ENCODE measurements around the gene SLC6A4.
"Not testable (repeated sequence)": the region's sequence is repeated elsewhere in the genome, so short reads cannot be mapped to it uniquely, and the experiment has no call there.

SLC6A4 gene

GRCh38 chr17:30207655-30208054 is 27.8 kb downstream of the SLC6A4 start:
- Mint-ChIP-seq H3K36me3 (ENCODE audit: insufficient read depth) (peaks cover 3% of the 10 kb centered on the region), H3K4me3 (no peak overlapping the region), H3K9me3 (no peaks in the 10 kb centered on the region), H3K27me3 (peaks cover 20 to 60% of the 10 kb centered on the region in 2 donors), H3K4me1 (ENCODE audit: low read depth in 2 of 2) (peaks cover 6 to 7% of the 10 kb centered on the region in 2 donors), H3K27ac (peak overlapping the region in 1 of 2 donors; percentile 45)
- DNase-seq (no peak), ATAC-seq (replicated peaks) (no peak)

- Mint-ChIP-seq H3K4me3 (no peak overlapping the region), H3K9me3 (no peaks in the 10 kb centered on the region), H3K36me3 (ENCODE audit: insufficient read depth) (peaks cover 3% of the 10 kb centered on the region), H3K27me3 (peaks cover 26 to 76% of the 10 kb centered on the region in 2 donors), H3K4me1 (ENCODE audit: low read depth in 2 of 2) (no peaks in the 10 kb centered on the region), H3K27ac (no peak overlapping the region)
- no peak for ATAC-seq (replicated peaks)
- no peak for DNase-seq
Measured at GRCh38 chr17:30203471-30203981, 32.0 kb downstream of the SLC6A4 start.

DNA sequence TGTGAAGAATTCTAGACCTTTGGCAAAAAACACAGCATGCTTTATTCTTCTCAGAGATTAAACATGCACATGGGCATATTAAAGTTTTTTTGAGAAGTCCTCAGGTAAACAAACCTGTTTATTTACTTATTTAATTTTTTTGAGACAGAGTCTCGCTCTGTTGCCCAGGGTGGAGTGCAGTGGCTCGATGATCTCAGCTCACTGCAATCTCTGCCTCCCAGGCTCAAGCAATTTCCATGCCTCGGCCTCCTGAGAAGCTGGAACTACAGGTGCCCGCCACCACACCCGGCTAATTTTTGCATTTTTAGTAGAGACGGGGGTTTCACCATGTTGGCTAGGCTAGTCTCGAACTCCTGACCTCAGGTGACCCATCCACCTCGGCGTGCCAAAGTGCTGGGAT is 34.8 kb downstream of the SLC6A4 start:
- not testable (repeated sequence) for DNase-seq; H3K36me3 Mint-ChIP-seq (ENCODE audit: insufficient read depth); H3K4me1 Mint-ChIP-seq (ENCODE audit: low read depth in 2 of 2); H3K27ac Mint-ChIP-seq; ATAC-seq (replicated peaks); H3K4me3 Mint-ChIP-seq; H3K9me3 Mint-ChIP-seq
- peaks cover 23 to 55% of the 10 kb centered on the region in 2 donors for H3K27me3 Mint-ChIP-seq

DNA sequence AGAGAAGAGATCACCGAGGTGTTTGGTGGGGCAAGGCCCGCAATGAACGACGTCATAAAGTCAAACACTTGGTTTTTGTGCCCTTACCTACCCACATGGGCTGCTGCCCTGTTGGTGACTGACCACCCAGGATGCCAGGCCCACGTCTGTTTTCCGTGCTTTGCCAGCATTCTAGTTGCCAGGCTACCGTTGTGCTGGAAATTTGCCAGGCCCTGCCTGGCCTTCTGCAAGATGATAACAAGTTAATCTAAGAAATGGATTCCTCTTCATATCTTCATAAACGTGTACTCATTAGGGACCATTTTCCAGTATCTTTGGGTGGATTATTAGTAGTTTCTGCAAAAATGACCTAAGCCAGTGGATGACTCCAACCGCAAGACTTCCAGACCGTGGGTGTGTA is 35.4 kb downstream of the SLC6A4 start:
- ATAC-seq (replicated peaks): no peak
- DNase-seq: no peak
- no peak overlapping the region for H3K27ac Mint-ChIP-seq
- H3K4me3 Mint-ChIP-seq: no peak overlapping the region
- no peaks in the 10 kb centered on the region for H3K9me3 Mint-ChIP-seq
- H3K4me1 Mint-ChIP-seq (ENCODE audit: low read depth in 2 of 2): no peaks in the 10 kb centered on the region
- H3K27me3 Mint-ChIP-seq: peaks cover 23 to 49% of the 10 kb centered on the region in 2 donors
- H3K36me3 Mint-ChIP-seq (ENCODE audit: insufficient read depth): peaks cover 3% of the 10 kb centered on the region

DNA sequence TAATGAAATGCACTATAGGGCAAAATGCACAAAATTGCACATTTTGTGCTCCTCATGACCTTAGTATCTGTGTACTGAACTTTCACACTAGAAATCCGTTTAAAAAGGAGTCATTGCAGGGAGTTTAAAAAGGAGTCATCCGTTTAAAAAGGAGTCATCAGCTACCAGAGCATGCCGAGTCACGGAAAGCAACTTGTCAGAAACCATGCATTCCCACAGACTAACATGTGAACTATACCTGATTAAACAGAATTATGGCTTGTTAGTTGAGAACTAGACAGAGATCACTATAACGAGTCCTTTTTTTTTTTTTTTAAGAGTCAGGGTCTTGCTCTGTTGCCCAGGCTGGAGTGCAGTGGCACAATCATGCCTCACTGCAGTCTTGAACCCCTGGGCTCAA is 35.9 kb downstream of the SLC6A4 start:
- ATAC-seq (replicated peaks): no peak
- no peak overlapping the region for H3K4me3 Mint-ChIP-seq
- H3K27me3 Mint-ChIP-seq: peaks cover 23 to 44% of the 10 kb centered on the region in 2 donors
- no peaks in the 10 kb centered on the region for H3K9me3 Mint-ChIP-seq
- no peak for DNase-seq
- H3K27ac Mint-ChIP-seq: no peak overlapping the region
- H3K36me3 Mint-ChIP-seq (ENCODE audit: insufficient read depth): peaks cover 3% of the 10 kb centered on the region
- no peaks in the 10 kb centered on the region for H3K4me1 Mint-ChIP-seq (ENCODE audit: low read depth in 2 of 2)

DNA sequence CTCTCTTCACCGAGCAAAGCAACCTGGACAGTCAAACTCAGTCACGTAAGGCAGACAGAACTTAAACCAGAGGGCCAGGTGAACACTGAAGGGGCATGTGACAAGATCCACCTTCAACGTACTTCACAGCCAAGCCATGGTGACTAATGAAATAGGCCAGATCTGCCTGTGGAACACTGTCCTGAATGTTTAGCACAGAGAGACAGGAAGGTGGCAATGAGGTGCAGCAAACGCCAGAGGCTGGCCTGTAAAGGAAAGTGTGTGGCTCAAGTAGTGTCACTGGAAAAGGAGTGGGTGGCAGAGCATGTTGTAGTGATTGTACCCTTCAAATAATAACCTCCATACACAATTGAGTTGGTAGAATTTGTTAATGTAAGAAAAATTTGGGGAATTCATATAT is 38.1 kb downstream of the SLC6A4 start:
- ATAC-seq (replicated peaks) (no peak), DNase-seq (no peak)
- Mint-ChIP-seq H3K9me3 (no peaks in the 10 kb centered on the region), H3K27me3 (peaks cover 11 to 22% of the 10 kb centered on the region in 2 donors), H3K4me1 (ENCODE audit: low read depth in 2 of 2) (peaks cover 0 to 3% of the 10 kb centered on the region in 2 donors), H3K4me3 (no peak overlapping the region), H3K27ac (no peak overlapping the region), H3K36me3 (ENCODE audit: insufficient read depth) (no peaks in the 10 kb centered on the region)

GRCh38 chr17:30196504-30196903 is 39.0 kb downstream of the SLC6A4 start:
- peaks cover 0 to 3% of the 10 kb centered on the region in 2 donors for H3K4me1 Mint-ChIP-seq (ENCODE audit: low read depth in 2 of 2)
- H3K36me3 Mint-ChIP-seq (ENCODE audit: insufficient read depth): no peaks in the 10 kb centered on the region
- H3K27me3 Mint-ChIP-seq: peaks cover 11 to 13% of the 10 kb centered on the region in 2 donors
- H3K9me3 Mint-ChIP-seq: no peaks in the 10 kb centered on the region
- no peak overlapping the region for H3K4me3 Mint-ChIP-seq
- ATAC-seq (replicated peaks) (no peak), DNase-seq (no peak)
- H3K27ac Mint-ChIP-seq: no peak overlapping the region

DNA sequence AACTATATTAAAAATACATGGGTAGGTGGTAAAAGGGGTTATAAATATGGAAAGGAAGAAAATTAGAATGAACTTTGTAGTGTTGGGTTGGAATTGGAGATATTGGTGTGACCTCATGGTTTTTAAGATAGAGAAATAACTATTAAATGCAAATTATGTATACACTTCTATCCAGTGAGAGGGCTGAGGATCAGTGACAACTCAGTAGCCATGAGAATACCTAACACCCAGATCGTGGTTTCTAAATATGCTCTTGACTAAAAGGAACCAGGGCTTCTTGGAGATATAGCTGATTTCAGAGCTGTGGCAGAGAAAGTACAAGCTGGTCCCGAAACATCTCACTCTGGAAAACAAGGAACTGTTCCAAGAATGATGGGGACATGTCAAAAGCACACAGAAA is 44.4 kb downstream of the SLC6A4 start:
- Mint-ChIP-seq H3K27me3 (no peaks in the 10 kb centered on the region), H3K4me1 (ENCODE audit: low read depth in 2 of 2) (peaks cover 0 to 3% of the 10 kb centered on the region in 2 donors), H3K4me3 (no peak overlapping the region), H3K36me3 (ENCODE audit: insufficient read depth) (peaks cover 9% of the 10 kb centered on the region), H3K27ac (no peak overlapping the region), H3K9me3 (no peaks in the 10 kb centered on the region)
- no peak for DNase-seq
- ATAC-seq (replicated peaks): no peak

- Mint-ChIP-seq H3K36me3 (ENCODE audit: insufficient read depth) (peaks cover 23% of the 10 kb centered on the region), H3K4me1 (ENCODE audit: low read depth in 2 of 2) (peaks cover 0 to 3% of the 10 kb centered on the region in 2 donors), H3K27ac (peak overlapping the region in 1 of 2 donors; percentile 7), H3K27me3 (no peaks in the 10 kb centered on the region), H3K9me3 (no peaks in the 10 kb centered on the region), H3K4me3 (no peak overlapping the region)
- no peak for DNase-seq
- ATAC-seq (replicated peaks): no peak
Measured at GRCh38 chr17:30188211-30188939, 47.1 kb downstream of the SLC6A4 start.

- DNase-seq: no peak
- no peaks in the 10 kb centered on the region for H3K27me3 Mint-ChIP-seq
Measured at GRCh38 chr17:30187573-30187972, 47.9 kb downstream of the SLC6A4 start.

DNA sequence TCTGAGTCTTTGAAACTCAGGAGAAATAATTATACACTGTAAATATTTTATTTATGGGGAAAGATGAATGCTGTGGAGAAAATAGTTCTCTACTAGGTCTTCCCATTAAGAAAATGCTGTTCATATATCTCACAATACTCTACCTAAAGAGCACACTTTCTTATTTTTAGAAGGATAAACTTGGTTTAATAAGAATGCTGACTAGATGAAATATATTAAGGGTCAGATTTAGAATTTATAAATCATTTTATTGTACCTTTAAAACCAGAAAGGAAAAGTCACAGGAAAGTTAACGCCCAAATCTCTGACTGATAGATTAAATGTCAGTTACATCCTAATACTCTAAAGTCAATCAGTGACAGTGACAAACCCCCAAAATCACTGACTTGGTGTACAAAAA is 48.7 kb downstream of the SLC6A4 start:
- ATAC-seq (replicated peaks) (no peak), DNase-seq (no peak)
- H3K9me3 Mint-ChIP-seq: no peaks in the 10 kb centered on the region
- H3K36me3 Mint-ChIP-seq (ENCODE audit: insufficient read depth): peaks cover 34% of the 10 kb centered on the region
- H3K27ac Mint-ChIP-seq: peak overlapping the region in 1 of 2 donors; percentile 39
- H3K4me1 Mint-ChIP-seq (ENCODE audit: low read depth in 2 of 2): no peaks in the 10 kb centered on the region
- H3K4me3 Mint-ChIP-seq: no peak overlapping the region
- no peaks in the 10 kb centered on the region for H3K27me3 Mint-ChIP-seq

More at GRCh38 chr17:30187573-30187972, 47.9 kb downstream of the SLC6A4 start:
- Mint-ChIP-seq H3K4me1 (ENCODE audit: low read depth in 2 of 2) (no peaks in the 10 kb centered on the region), H3K36me3 (ENCODE audit: insufficient read depth) (peaks cover 27% of the 10 kb centered on the region), H3K4me3 (no peak overlapping the region), H3K9me3 (no peaks in the 10 kb centered on the region), H3K27ac (peak overlapping the region in 1 of 2 donors; percentile 39)
- no peak for ATAC-seq (replicated peaks)

DNA sequence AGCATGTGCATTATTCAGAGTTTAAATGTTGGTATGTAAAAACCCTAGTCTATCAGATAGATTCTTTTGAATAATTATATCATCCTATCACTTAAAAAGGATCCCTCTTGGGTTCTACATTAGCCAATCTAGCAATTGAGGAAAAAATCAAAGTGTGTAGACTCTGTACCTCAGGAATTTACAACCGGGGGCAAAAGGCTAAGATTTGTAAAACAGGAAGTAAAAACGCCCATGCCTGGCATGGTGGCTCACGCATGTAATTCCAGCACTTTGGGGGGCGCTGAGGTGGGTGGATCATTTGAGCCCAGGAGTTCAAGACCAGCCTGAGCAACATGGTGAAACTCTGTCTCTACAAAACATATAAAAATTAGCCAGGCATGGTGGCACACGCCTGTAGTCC is 58.6 kb downstream of the SLC6A4 start:
- Mint-ChIP-seq H3K4me3 (no peak overlapping the region), H3K27ac (no peak overlapping the region), H3K27me3 (no peaks in the 10 kb centered on the region), H3K36me3 (ENCODE audit: insufficient read depth) (peaks cover 75% of the 10 kb centered on the region), H3K4me1 (ENCODE audit: low read depth in 2 of 2) (peaks cover 0 to 10% of the 10 kb centered on the region in 2 donors), H3K9me3 (no peaks in the 10 kb centered on the region)
- no peak for DNase-seq
- ATAC-seq (replicated peaks): no peak

- Mint-ChIP-seq H3K4me1 (ENCODE audit: low read depth in 2 of 2) (peaks cover 0 to 18% of the 10 kb centered on the region in 2 donors), H3K4me3 (no peak overlapping the region), H3K27me3 (no peaks in the 10 kb centered on the region), H3K27ac (peak overlapping the region in 1 of 2 donors; percentile 13), H3K36me3 (ENCODE audit: insufficient read depth) (peaks cover 57% of the 10 kb centered on the region), H3K9me3 (no peaks in the 10 kb centered on the region)
- DNase-seq: no peak
- ATAC-seq (replicated peaks): no peak
Measured at GRCh38 chr17:30174556-30174955, 60.9 kb downstream of the SLC6A4 start.

- ATAC-seq (replicated peaks) (peak; percentile 51), DNase-seq (no peak)
- Mint-ChIP-seq H3K4me3 (no peak overlapping the region), H3K4me1 (ENCODE audit: low read depth in 2 of 2) (peaks cover 0 to 23% of the 10 kb centered on the region in 2 donors), H3K9me3 (no peaks in the 10 kb centered on the region), H3K27me3 (no peaks in the 10 kb centered on the region), H3K36me3 (ENCODE audit: insufficient read depth) (peaks cover 50% of the 10 kb centered on the region), H3K27ac (peak overlapping the region in 1 of 2 donors; percentile 35)
Measured at GRCh38 chr17:30173649-30174048, 61.8 kb downstream of the SLC6A4 start.

Measured in effector memory CD8-positive, alpha-beta T cell (primary cell).